Measurements from ENCODE around the gene CAMK2A. TPM values are rescaled to one million over a fixed set of nuclear protein-coding genes. Genes with fewer than 3 reads are reported as not detected.

Gene CAMK2A
- polyA plus RNA-seq, 1 donor (not counting 4 experiments of a cell fraction or from before 2014, with no cell fraction given): 0.05 TPM

- no peaks in the 10 kb centered on the region for H3K9me1 ChIP-seq (ENCODE audit: control insufficient read depth, extremely low read depth, insufficient read depth, low read length)
- dilution Hi-C loops (cut with MboI; ENCODE audit: extremely low pct_ligation_motif_present, low sequenced_read_pairs): no loop called here
- no peaks in the 10 kb centered on the region for H3K9me3 ChIP-seq (ENCODE audit: control insufficient read depth, low read depth, low read length)
- TF ChIP-seq CTCF (optimal IDR thresholded peaks at IDR 0.05 in 1 of 3, IDR thresholded peaks at IDR 0.05 in 1 of 3, conservative IDR thresholded peaks at IDR 0.05 in 1 of 3; ENCODE audit: extremely low read depth in 1 of 3, insufficient read depth in 2 of 3, low read length in 3 of 3) (no peak), EZH2 (IDR thresholded peaks at IDR 0.05; ENCODE audit: low read length) (no peak)
- no peaks in the 10 kb centered on the region for H3K36me3 ChIP-seq (ENCODE audit: control insufficient read depth in 2 of 2, extremely low read depth in 1 of 2, insufficient read depth in 2 of 2, low read length in 2 of 2)
- no peak overlapping the region for H3K4me3 ChIP-seq (ENCODE audit: control insufficient read depth in 2 of 3, extremely low read depth in 1 of 3, insufficient read depth in 2 of 3, low read depth in 1 of 3, low read length in 3 of 3)
- DNase-seq (ENCODE audit: low read depth, low spot score) (no peak), FAIRE-seq (no peak)
- no peak overlapping the region for H2AFZ ChIP-seq (ENCODE audit: control insufficient read depth, low read length)
- H3K79me2 ChIP-seq (ENCODE audit: control insufficient read depth, insufficient read depth, low read length): no peaks in the 10 kb centered on the region
- H3K27ac ChIP-seq (ENCODE audit: control insufficient read depth, insufficient read depth, low read length): no peak overlapping the region
- H3K4me1 ChIP-seq (ENCODE audit: control insufficient read depth, extremely low read depth, insufficient read depth, low read length): peaks cover 15% of the 10 kb centered on the region
- H4K20me1 ChIP-seq (ENCODE audit: control insufficient read depth, extremely low read depth, insufficient read depth, low read length): no peaks in the 10 kb centered on the region
- no peak overlapping the region for H3K4me2 ChIP-seq (ENCODE audit: control insufficient read depth, extremely low read depth, insufficient read depth, low read depth, low read length)
- H3K27me3 ChIP-seq (ENCODE audit: control insufficient read depth, extremely low read depth, insufficient read depth, low read length): peaks cover 5% of the 10 kb centered on the region
- no peak overlapping the region for H3K9ac ChIP-seq (ENCODE audit: control insufficient read depth, extremely low read depth, insufficient read depth, low read length)
Measured at GRCh38 chr5:150204590-150204960, 85.0 kb downstream of the CAMK2A start.

- Histone ChIP-seq H3K9ac (ENCODE audit: control insufficient read depth, extremely low read depth, insufficient read depth, low read length) (no peak overlapping the region), H3K27ac (ENCODE audit: control insufficient read depth, insufficient read depth, low read length) (no peak overlapping the region), H3K9me1 (ENCODE audit: control insufficient read depth, extremely low read depth, insufficient read depth, low read length) (no peaks in the 10 kb centered on the region), H4K20me1 (ENCODE audit: control insufficient read depth, extremely low read depth, insufficient read depth, low read length) (no peaks in the 10 kb centered on the region), H3K79me2 (ENCODE audit: control insufficient read depth, insufficient read depth, low read length) (no peaks in the 10 kb centered on the region), H3K27me3 (ENCODE audit: control insufficient read depth, extremely low read depth, insufficient read depth, low read length) (peaks cover 9% of the 10 kb centered on the region), H3K4me1 (ENCODE audit: control insufficient read depth, extremely low read depth, insufficient read depth, low read length) (peaks cover 9% of the 10 kb centered on the region), H3K4me3 (ENCODE audit: control insufficient read depth in 2 of 3, extremely low read depth in 1 of 3, insufficient read depth in 2 of 3, low read depth in 1 of 3, low read length in 3 of 3) (no peak overlapping the region), H3K9me3 (ENCODE audit: control insufficient read depth, low read depth, low read length) (no peaks in the 10 kb centered on the region), H2AFZ (ENCODE audit: control insufficient read depth, low read length) (no peak overlapping the region), H3K36me3 (ENCODE audit: control insufficient read depth in 2 of 2, extremely low read depth in 1 of 2, insufficient read depth in 2 of 2, low read length in 2 of 2) (no peaks in the 10 kb centered on the region), H3K4me2 (ENCODE audit: control insufficient read depth, extremely low read depth, insufficient read depth, low read depth, low read length) (no peak overlapping the region)
- no peak for TF ChIP-seq CTCF (optimal IDR thresholded peaks at IDR 0.05 in 1 of 3, IDR thresholded peaks at IDR 0.05 in 1 of 3, conservative IDR thresholded peaks at IDR 0.05 in 1 of 3; ENCODE audit: extremely low read depth in 1 of 3, insufficient read depth in 2 of 3, low read length in 3 of 3)
- no peak for TF ChIP-seq EZH2 (IDR thresholded peaks at IDR 0.05; ENCODE audit: low read length)
- DNase-seq (ENCODE audit: low read depth, low spot score): no peak
- no peak for FAIRE-seq
- dilution Hi-C loops (cut with MboI; ENCODE audit: extremely low pct_ligation_motif_present, low sequenced_read_pairs): no loop called here
Measured at GRCh38 chr5:150203832-150204589, 85.6 kb downstream of the CAMK2A start.
